ENCODE results near the gene B3GNT2.
"Not testable (repeated sequence)": the region's sequence is repeated elsewhere in the genome, so short reads cannot be mapped to it uniquely, and the experiment has no call there.

Gene B3GNT2

GRCh38 chr2:62257466-62257865, 61.6 kb downstream of the B3GNT2 start:
- Mint-ChIP-seq H3K4me1 (peaks cover 6% of the 10 kb centered on the region), H3K27ac (no peak overlapping the region), H3K4me3 (no peak overlapping the region), H3K36me3 (no peaks in the 10 kb centered on the region), H3K9me3 (peaks cover 2% of the 10 kb centered on the region), H3K27me3 (no peaks in the 10 kb centered on the region)
- ATAC-seq (ENCODE audit: low read depth), result no peak
- DNase-seq (ENCODE audit: low spot score in 2 of 2), result no peak

GRCh38 chr2:62263076-62263715, 67.3 kb downstream of the B3GNT2 start:
- H3K27ac Mint-ChIP-seq, result no peak overlapping the region
- H3K36me3 Mint-ChIP-seq, result peaks cover 1% of the 10 kb centered on the region
- ATAC-seq (ENCODE audit: low read depth) (no peak), DNase-seq (ENCODE audit: low spot score in 2 of 2) (no peak)
- H3K27me3 Mint-ChIP-seq, result peaks cover 3% of the 10 kb centered on the region
- peaks cover 2% of the 10 kb centered on the region for H3K9me3 Mint-ChIP-seq
- peaks cover 2% of the 10 kb centered on the region for H3K4me1 Mint-ChIP-seq
- no peak overlapping the region for H3K4me3 Mint-ChIP-seq

- ATAC-seq (ENCODE audit: low read depth), result no peak
- peaks cover 6% of the 10 kb centered on the region for H3K9me3 Mint-ChIP-seq
- H3K4me3 Mint-ChIP-seq, result no peak overlapping the region
- peaks cover 3% of the 10 kb centered on the region for H3K27me3 Mint-ChIP-seq
- no peak for DNase-seq (ENCODE audit: low spot score in 2 of 2)
- no peak overlapping the region for H3K27ac Mint-ChIP-seq
- peaks cover 6% of the 10 kb centered on the region for H3K36me3 Mint-ChIP-seq
- peaks cover 2% of the 10 kb centered on the region for H3K4me1 Mint-ChIP-seq
Measured at GRCh38 chr2:62264186-62264585, 68.3 kb downstream of the B3GNT2 start.

- Mint-ChIP-seq H3K36me3 (peaks cover 6% of the 10 kb centered on the region), H3K4me1 (peaks cover 2% of the 10 kb centered on the region), H3K27me3 (peaks cover 3% of the 10 kb centered on the region), H3K4me3 (no peak overlapping the region), H3K27ac (no peak overlapping the region), H3K9me3 (peaks cover 6% of the 10 kb centered on the region)
- ATAC-seq (ENCODE audit: low read depth), result no peak
- DNase-seq (ENCODE audit: low spot score in 2 of 2), result no peak
Measured at GRCh38 chr2:62265106-62265505, 69.2 kb downstream of the B3GNT2 start.

- H3K36me3 Mint-ChIP-seq, result peaks cover 6% of the 10 kb centered on the region
- peaks cover 2% of the 10 kb centered on the region for H3K4me1 Mint-ChIP-seq
- DNase-seq (ENCODE audit: low spot score in 2 of 2), result no peak
- peaks cover 3% of the 10 kb centered on the region for H3K27me3 Mint-ChIP-seq
- peaks cover 6% of the 10 kb centered on the region for H3K9me3 Mint-ChIP-seq
- ATAC-seq (ENCODE audit: low read depth), result no peak
- no peak overlapping the region for H3K27ac Mint-ChIP-seq
- no peak overlapping the region for H3K4me3 Mint-ChIP-seq
Measured at GRCh38 chr2:62266433-62267038, 70.6 kb downstream of the B3GNT2 start.

GRCh38 chr2:62267696-62268095, 71.8 kb downstream of the B3GNT2 start:
- peaks cover 6% of the 10 kb centered on the region for H3K36me3 Mint-ChIP-seq
- H3K27me3 Mint-ChIP-seq, result peaks cover 3% of the 10 kb centered on the region
- DNase-seq (ENCODE audit: low spot score in 2 of 2), result no peak
- ATAC-seq (ENCODE audit: low read depth), result no peak
- no peak overlapping the region for H3K27ac Mint-ChIP-seq
- peaks cover 2% of the 10 kb centered on the region for H3K4me1 Mint-ChIP-seq
- peaks cover 6% of the 10 kb centered on the region for H3K9me3 Mint-ChIP-seq
- no peak overlapping the region for H3K4me3 Mint-ChIP-seq

- not testable (repeated sequence) for H3K4me1 Mint-ChIP-seq; H3K36me3 Mint-ChIP-seq; H3K9me3 Mint-ChIP-seq; H3K27me3 Mint-ChIP-seq; ATAC-seq (ENCODE audit: low read depth); DNase-seq (ENCODE audit: low spot score in 2 of 2); H3K27ac Mint-ChIP-seq; H3K4me3 Mint-ChIP-seq
Measured at GRCh38 chr2:62268681-62269188, 72.8 kb downstream of the B3GNT2 start.

- Mint-ChIP-seq H3K36me3 (peaks cover 6% of the 10 kb centered on the region), H3K9me3 (peaks cover 6% of the 10 kb centered on the region), H3K27ac (no peak overlapping the region), H3K27me3 (peaks cover 3% of the 10 kb centered on the region), H3K4me1 (no peaks in the 10 kb centered on the region), H3K4me3 (no peak overlapping the region)
- DNase-seq (ENCODE audit: low spot score in 2 of 2), result no peak
- ATAC-seq (ENCODE audit: low read depth), result no peak
Measured at GRCh38 chr2:62270728-62271127, 74.8 kb downstream of the B3GNT2 start.
